ENCODE results near the gene KCTD5. TPM values are rescaled to one million over a fixed set of nuclear protein-coding genes. Genes with fewer than 3 reads are reported as not detected.

The KCTD5 gene
- total RNA-seq, 1 experiment from 2014 or later: 27.8 TPM

DNA sequence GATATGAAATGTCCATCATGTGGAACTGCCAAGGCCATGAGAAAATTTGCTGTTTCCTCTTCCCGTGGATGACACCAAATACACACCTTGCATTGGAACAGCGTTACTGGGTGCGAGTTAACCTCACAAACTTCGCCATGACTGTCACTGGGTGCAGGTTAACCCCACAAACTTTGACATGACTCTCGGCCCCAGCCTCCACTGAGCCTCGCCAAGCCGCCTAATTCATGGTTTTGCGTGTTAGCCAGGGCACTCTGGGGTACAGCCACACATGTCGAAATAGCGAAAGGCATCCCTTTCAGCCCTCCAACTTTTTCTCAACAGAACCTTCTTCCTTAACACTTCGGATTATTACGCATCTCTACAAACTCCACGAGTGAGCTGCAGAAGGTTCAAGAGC lies 10.6 kb upstream of the KCTD5 start:
- no peaks in the 10 kb centered on the region for H3K27me3 Mint-ChIP-seq (ENCODE audit: low read depth)
- H3K4me3 Mint-ChIP-seq: peak overlapping the region; percentile 70
- ATAC-seq: no peak
- H3K4me1 Mint-ChIP-seq: peaks cover 6% of the 10 kb centered on the region
- ChIA-PET POLR2A (no interaction called here), CTCF (interaction anchor here (2.2 kb wide), 1 partner anchor 11 kb away, joined by 12 read pairs; the partner anchor contains the start of gene KCTD5)
- H3K36me3 Mint-ChIP-seq: no peaks in the 10 kb centered on the region
- no peaks in the 10 kb centered on the region for H3K9me3 Mint-ChIP-seq
- TF ChIP-seq, protein P1, sequence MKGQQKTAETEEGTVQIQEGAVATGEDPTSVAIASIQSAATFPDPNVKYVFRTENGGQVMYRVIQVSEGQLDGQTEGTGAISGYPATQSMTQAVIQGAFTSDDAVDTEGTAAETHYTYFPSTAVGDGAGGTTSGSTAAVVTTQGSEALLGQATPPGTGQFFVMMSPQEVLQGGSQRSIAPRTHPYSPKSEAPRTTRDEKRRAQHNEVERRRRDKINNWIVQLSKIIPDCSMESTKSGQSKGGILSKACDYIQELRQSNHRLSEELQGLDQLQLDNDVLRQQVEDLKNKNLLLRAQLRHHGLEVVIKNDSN (CRISPR knock-in tag; IDR thresholded peaks at IDR 0.05): no peak
- TF ChIP-seq KAT7 (CRISPR knock-in tag; IDR thresholded peaks at IDR 0.05; ENCODE audit: borderline replicate concordance): no peak
- TF ChIP-seq JAZF1 (CRISPR knock-in tag; IDR thresholded peaks at IDR 0.05): no peak
- TF ChIP-seq ZNF138 (CRISPR knock-in tag; conservative IDR thresholded peaks at IDR 0.05): no peak
- TF ChIP-seq CBFB (CRISPR knock-in tag; IDR thresholded peaks at IDR 0.05; ENCODE audit: low read depth): no peak
- no peak for TF ChIP-seq SMAD3 (CRISPR knock-in tag; IDR thresholded peaks at IDR 0.05; ENCODE audit: borderline replicate concordance)
- TF ChIP-seq FOXK1 (CRISPR knock-in tag; IDR thresholded peaks at IDR 0.05): no peak
- TF ChIP-seq, protein P2, sequence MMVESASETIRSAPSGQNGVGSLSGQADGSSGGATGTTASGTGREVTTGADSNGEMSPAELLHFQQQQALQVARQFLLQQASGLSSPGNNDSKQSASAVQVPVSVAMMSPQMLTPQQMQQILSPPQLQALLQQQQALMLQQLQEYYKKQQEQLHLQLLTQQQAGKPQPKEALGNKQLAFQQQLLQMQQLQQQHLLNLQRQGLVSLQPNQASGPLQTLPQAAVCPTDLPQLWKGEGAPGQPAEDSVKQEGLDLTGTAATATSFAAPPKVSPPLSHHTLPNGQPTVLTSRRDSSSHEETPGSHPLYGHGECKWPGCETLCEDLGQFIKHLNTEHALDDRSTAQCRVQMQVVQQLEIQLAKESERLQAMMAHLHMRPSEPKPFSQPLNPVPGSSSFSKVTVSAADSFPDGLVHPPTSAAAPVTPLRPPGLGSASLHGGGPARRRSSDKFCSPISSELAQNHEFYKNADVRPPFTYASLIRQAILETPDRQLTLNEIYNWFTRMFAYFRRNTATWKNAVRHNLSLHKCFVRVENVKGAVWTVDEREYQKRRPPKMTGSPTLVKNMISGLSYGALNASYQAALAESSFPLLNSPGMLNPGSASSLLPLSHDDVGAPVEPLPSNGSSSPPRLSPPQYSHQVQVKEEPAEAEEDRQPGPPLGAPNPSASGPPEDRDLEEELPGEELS (CRISPR knock-in tag; IDR thresholded peaks at IDR 0.05): no peak
- TF ChIP-seq IRF2 (CRISPR knock-in tag; IDR thresholded peaks at IDR 0.05; ENCODE audit: borderline replicate concordance, low read depth): no peak
- no peak for TF ChIP-seq GTF2I (CRISPR knock-in tag; conservative IDR thresholded peaks at IDR 0.05)
- TF ChIP-seq GABPB1 (CRISPR knock-in tag; IDR thresholded peaks at IDR 0.05): no peak
- TF ChIP-seq ZBTB21 (CRISPR knock-in tag; IDR thresholded peaks at IDR 0.05; ENCODE audit: borderline replicate concordance): no peak
- no peak for TF ChIP-seq ESRRA (CRISPR knock-in tag; IDR thresholded peaks at IDR 0.05; ENCODE audit: borderline replicate concordance)
- TF ChIP-seq NR1H2 (CRISPR knock-in tag; IDR thresholded peaks at IDR 0.05): no peak
- TF ChIP-seq ZNF423 (CRISPR knock-in tag; IDR thresholded peaks at IDR 0.05): no peak
- TF ChIP-seq, protein P3, sequence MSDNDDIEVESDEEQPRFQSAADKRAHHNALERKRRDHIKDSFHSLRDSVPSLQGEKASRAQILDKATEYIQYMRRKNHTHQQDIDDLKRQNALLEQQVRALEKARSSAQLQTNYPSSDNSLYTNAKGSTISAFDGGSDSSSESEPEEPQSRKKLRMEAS (CRISPR knock-in tag; IDR thresholded peaks at IDR 0.05): no peak
- no peak for TF ChIP-seq SP1 (CRISPR knock-in tag; conservative IDR thresholded peaks at IDR 0.05)
- H3K27ac Mint-ChIP-seq: no peak overlapping the region
- no peak for DNase-seq (ENCODE audit: low spot score)

DNA sequence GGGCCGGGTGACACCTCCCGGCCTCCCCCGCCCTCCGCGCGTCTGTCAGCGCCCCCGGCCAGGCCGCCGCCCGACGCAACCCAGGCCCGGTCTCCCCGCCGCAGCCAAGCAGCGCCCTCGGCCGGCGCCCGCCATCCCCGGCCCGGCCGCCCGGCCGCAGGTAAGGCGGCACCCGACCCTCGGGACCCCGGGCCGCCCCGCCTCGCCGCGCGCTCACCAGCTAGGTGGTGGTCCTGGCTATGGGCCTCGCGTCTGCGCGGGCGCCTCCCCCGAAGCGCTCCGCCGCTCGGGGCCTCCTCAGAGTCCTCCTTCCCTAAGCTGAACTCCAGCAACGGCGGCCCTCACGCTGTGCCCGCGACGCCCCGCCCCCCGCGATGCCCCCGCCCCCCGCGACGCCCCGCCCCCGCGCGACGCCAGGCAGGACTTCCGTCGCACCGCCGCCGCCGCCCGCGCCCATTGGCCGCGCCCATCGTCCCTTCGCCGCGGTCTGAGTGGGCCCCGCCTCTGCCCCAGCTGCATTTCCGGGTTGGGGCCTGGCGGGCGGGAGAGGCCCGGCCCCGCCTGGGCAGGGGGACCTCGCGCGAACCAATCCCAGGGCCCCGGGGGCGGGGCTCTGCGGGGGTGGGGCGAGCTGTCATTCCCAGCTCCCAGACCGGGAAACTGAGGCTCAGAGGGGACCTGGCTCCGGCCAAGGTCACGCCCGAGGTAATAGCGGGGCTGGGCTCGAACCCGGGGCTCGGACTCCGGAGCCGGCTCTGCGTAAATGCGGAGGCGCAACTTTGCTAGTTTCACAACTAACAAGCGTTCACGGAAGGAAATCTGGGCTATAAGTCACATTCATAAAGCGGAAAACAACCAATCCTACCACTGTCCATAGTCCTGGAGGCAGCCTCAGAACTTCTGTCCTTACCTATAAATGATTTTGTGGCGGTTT lies 9.0 kb upstream of the KCTD5 start:
- H3K27ac Mint-ChIP-seq: no peak overlapping the region; the same call in 1 of the 2 replicates
- H3K4me1 Mint-ChIP-seq: peaks cover 6% of the 10 kb centered on the region
- CTCF ChIA-PET: interaction anchor here (0.8 to 2.2 kb wide), 5 partner anchors 9 to 254 kb away, joined by 3 to 12 read pairs (median 3); partner anchors contain the start of gene KCTD5
- H3K9me3 Mint-ChIP-seq: no peaks in the 10 kb centered on the region
- H3K27me3 Mint-ChIP-seq (ENCODE audit: low read depth): no peaks in the 10 kb centered on the region
- ATAC-seq: peak; percentile 98
- POLR2A ChIA-PET: interaction anchor here (0.6 to 0.9 kb wide), 2 partner anchors 9 to 99 kb away, joined by 4 to 5 read pairs; partner anchors contain the start of gene KCTD5
- peak overlapping the region; percentile 65 for H3K4me3 Mint-ChIP-seq
- no peaks in the 10 kb centered on the region for H3K36me3 Mint-ChIP-seq
- TF ChIP-seq FOXP1 (CRISPR knock-in tag; IDR thresholded peaks at IDR 0.05; ENCODE audit: borderline replicate concordance): 0 out of 2 replicates have a peak, but pooled peaks have one; percentile 36
- no peak for TF ChIP-seq MXD4 (CRISPR knock-in tag; IDR thresholded peaks at IDR 0.05; ENCODE audit: borderline replicate concordance)
- TF ChIP-seq ESRRA (CRISPR knock-in tag; IDR thresholded peaks at IDR 0.05; ENCODE audit: borderline replicate concordance): peak; percentile 53; the same call in 1 of the 2 replicates
- TF ChIP-seq, protein P4, sequence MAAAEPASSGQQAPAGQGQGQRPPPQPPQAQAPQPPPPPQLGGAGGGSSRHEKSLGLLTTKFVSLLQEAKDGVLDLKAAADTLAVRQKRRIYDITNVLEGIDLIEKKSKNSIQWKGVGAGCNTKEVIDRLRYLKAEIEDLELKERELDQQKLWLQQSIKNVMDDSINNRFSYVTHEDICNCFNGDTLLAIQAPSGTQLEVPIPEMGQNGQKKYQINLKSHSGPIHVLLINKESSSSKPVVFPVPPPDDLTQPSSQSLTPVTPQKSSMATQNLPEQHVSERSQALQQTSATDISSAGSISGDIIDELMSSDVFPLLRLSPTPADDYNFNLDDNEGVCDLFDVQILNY (CRISPR knock-in tag; IDR thresholded peaks at IDR 0.05): peak; percentile 62; the same call in 1 of the 2 replicates
- TF ChIP-seq, protein P1 (CRISPR knock-in tag; IDR thresholded peaks at IDR 0.05): no peak
- TF ChIP-seq SP1 (CRISPR knock-in tag; conservative IDR thresholded peaks at IDR 0.05): peak; percentile 88
- TF ChIP-seq NFYB (CRISPR knock-in tag; conservative IDR thresholded peaks at IDR 0.05; ENCODE audit: low read depth): peak; percentile 69
- peak; percentile 96 for DNase-seq (ENCODE audit: low spot score)
